CD1c-positive myeloid dendritic cell (primary cell): ENCODE measurements around the gene PLA2G2F.

Source experiments
- DNase-seq: peaks from one replicate; pipeline ENCODE4 v3.0.0-alpha.2; 2016; ENCODE audit errors: extremely low spot score

Gene PLA2G2F

DNA sequence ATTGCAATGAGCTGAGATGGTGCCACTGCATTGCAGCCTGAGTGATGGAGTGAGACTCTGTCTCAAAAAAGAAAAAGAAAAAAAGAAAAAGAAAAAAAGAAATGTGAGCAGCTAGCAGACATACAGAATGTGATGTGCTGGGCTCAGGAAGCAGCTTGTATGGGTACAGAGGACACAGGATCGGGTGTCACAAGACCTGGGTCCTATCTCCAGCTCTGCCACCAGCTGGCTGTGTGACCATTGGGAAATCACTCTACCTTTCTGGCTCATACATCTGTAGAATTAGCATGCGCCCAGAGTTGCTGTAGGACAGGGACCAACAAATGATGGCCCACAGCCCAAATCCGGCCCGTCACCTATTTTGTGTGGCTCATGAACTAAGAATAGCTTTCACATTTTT is 50.5 kb downstream of the PLA2G2F start:
- DNase-seq, result no peak

- DNase-seq, result no peak
Measured at GRCh38 chr1:20190256-20191160, 51.4 kb downstream of the PLA2G2F start.

- no peak for DNase-seq
Measured at GRCh38 chr1:20191266-20191825, 52.2 kb downstream of the PLA2G2F start.

- DNase-seq, result no peak
Measured at GRCh38 chr1:20192364-20192763, 53.2 kb downstream of the PLA2G2F start.

GRCh38 chr1:20192871-20193411 is 53.8 kb downstream of the PLA2G2F start:
- no peak for DNase-seq

- no peak for DNase-seq
Measured at GRCh38 chr1:20194224-20194623, 55.1 kb downstream of the PLA2G2F start.

DNA sequence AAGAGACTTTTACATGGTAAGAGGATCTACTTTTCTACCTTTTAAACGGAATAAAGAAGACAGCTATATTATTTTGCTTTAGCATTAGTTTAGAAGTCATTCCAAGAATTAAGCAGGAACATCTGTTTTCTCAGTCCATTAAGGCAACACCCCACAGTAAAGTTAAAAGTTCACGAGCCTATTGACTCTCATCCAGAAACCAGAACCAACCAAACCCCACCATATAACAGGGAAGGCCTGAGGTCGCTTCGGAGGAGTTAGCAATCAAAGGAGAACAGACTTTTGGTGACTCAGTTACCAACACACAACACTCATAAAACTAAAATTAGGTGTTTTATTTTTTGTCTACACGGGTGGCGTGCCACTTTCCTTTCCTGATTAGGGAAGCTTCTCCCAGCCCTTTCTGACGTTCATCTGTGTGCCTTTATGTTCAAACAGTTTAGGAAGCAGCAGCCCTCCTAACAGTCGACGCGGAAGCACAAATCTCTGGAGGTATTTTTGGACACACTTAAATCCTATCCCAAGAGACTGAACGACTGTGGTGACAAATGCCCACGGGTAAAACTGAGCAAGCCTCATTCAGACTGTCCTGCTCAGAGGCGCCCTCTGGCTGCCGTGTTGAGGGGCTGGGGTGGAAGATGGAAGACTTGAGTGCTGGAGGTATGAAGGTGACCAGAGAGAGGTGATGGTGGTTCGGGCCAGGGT is 55.8 kb downstream of the PLA2G2F start:
- peak; percentile 65 for DNase-seq

DNA sequence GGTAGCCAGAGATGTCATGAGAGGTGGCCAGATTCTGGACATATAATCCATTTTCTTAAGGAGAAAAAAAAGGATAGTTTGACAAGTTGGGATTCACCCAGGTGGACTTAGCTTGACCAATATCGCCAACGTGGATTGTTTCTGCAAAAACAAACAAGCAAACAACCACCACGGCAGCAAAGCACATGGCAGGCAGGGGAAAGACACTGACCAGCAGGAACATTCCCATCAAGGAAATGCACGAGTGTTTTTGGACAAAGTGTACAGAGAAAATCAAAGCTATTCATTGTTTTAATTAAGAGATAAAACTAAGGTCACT is 56.3 kb downstream of the PLA2G2F start:
- DNase-seq, result no peak

GRCh38 chr1:20197329-20197791 is 58.2 kb downstream of the PLA2G2F start:
- DNase-seq, result no peak

- DNase-seq, result no peak
Measured at GRCh38 chr1:20198296-20198695, 59.2 kb downstream of the PLA2G2F start.

DNA sequence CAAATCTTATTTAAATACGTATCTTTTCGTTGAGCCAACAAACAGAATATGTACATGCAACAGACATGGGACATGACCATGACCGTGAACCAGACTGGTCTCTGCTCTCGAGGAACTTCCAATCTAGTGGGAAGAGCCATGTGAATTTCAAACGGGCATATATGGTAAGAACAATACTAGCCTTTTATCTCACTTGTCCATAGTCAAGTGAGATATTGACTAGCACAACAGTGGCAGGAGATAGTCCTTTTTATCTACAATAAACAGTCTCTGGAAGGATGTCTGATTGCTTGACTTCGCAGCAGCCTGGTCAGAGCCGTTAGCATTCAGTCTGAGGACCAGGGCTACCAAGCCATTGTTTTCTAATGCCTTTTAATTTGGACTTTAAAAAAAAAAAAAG is 59.8 kb downstream of the PLA2G2F start:
- no peak for DNase-seq

- DNase-seq, result no peak
Measured at GRCh38 chr1:20199403-20199802, 60.3 kb downstream of the PLA2G2F start.

- no peak for DNase-seq
Measured at GRCh38 chr1:20199840-20200239, 60.7 kb downstream of the PLA2G2F start.
